DND-41 (cell line): ENCODE results near the gene SAFB2.

Experiments
- ATAC-seq: fragments of 200-7000 bp; cut with Tn5 transposase; 3 replicates; pipeline ENCODE4 v1.9.1; 2021; ENCODE audit warnings: low read depth; ENCODE audit not compliant: insufficient read depth
- DNase-seq: peaks from one replicate; pipeline ENCODE4 v3.0.0-alpha.2; 2020
- H2AFZ ChIP-seq: 2 replicates; pipeline ENCODE4 v1.6.0; 2012; ENCODE audit warnings: low read depth, low read length
- H3K27ac ChIP-seq: 2 replicates; pipeline ENCODE4 v1.5.1; 2012; ENCODE audit warnings: low read length, inconsistent platforms
- H3K27me3 ChIP-seq: fragments of 200-600 bp; sonication (generic); 2 replicates; pipeline ENCODE4 v1.6.0; 2012; ENCODE audit warnings: low read length, mild to moderate bottlenecking, inconsistent platforms; ENCODE audit not compliant: insufficient read depth, poor library complexity
- H3K36me3 ChIP-seq: 2 replicates; pipeline ENCODE4 v1.5.1; 2012; ENCODE audit warnings: low read length, inconsistent platforms; ENCODE audit not compliant: insufficient read depth
- H3K4me1 ChIP-seq: 2 replicates; pipeline ENCODE4 v1.5.1; 2012; ENCODE audit warnings: mild to moderate bottlenecking, low read length; ENCODE audit not compliant: insufficient read depth
- H3K4me2 ChIP-seq: 2 replicates; pipeline ENCODE4 v1.6.0; 2012; ENCODE audit warnings: mild to moderate bottlenecking, moderate library complexity, low read length, inconsistent platforms; ENCODE audit not compliant: insufficient read depth
- H3K4me3 ChIP-seq, 2 experiments: fragments of 200-600 bp in 1 of 2; shearing (Covaris generic) in 1 of 2; 2 replicates each; pipeline ENCODE4 v1.5.1; 2012 to 2016; ENCODE audit warnings: inconsistent platforms in 2 of 2, low read length in 2 of 2, mild to moderate bottlenecking in 2 of 2, low read depth in 1 of 2, moderate library complexity in 1 of 2
- H3K79me2 ChIP-seq: 2 replicates; pipeline ENCODE4 v1.6.0; 2012; ENCODE audit warnings: low read length, inconsistent platforms; ENCODE audit not compliant: insufficient read depth
- H3K9ac ChIP-seq: 2 replicates; pipeline ENCODE4 v1.6.0; 2012; ENCODE audit warnings: low read depth, mild to moderate bottlenecking, inconsistent platforms, low read length, moderate library complexity
- H3K9me3 ChIP-seq: 2 replicates; pipeline ENCODE4 v1.5.1; 2012; ENCODE audit warnings: low read length, moderate library complexity, mild to moderate bottlenecking, inconsistent platforms; ENCODE audit not compliant: insufficient read depth, severe bottlenecking
- H4K20me1 ChIP-seq: 2 replicates; pipeline ENCODE4 v1.6.0; 2012; ENCODE audit warnings: low read length; ENCODE audit not compliant: insufficient read depth
- CTCF ChIP-seq: IDR thresholded peaks from 2 replicates; pipeline ENCODE4 v1.5.1; 2012; ENCODE audit warnings: borderline replicate concordance, low read length, moderate library complexity, mild to moderate bottlenecking; ENCODE audit not compliant: poor library complexity, severe bottlenecking; ENCODE audit errors: extremely low read depth
- EZH2 ChIP-seq: IDR thresholded peaks from 3 replicates; pipeline ENCODE4 v1.6.1; 2012; ENCODE audit warnings: borderline replicate concordance, low read depth, mild to moderate bottlenecking, moderate library complexity, low read length, inconsistent platforms; ENCODE audit not compliant: severe bottlenecking

SAFB2 gene

GRCh38 chr19:5578097-5578846, 44.3 kb downstream of the SAFB2 start:
- no peaks in the 10 kb centered on the region for H3K27me3 ChIP-seq
- H3K4me2 ChIP-seq: peak overlapping the region; percentile 55
- TF ChIP-seq CTCF: peak; percentile 97
- TF ChIP-seq EZH2: no peak
- no peaks in the 10 kb centered on the region for H3K79me2 ChIP-seq
- DNase-seq (peak; percentile 79), ATAC-seq (peak; percentile 95)
- H2AFZ ChIP-seq: peak overlapping the region; percentile 38; the same call in 1 of the 2 replicates
- H3K27ac ChIP-seq: no peak overlapping the region
- H4K20me1 ChIP-seq: peaks cover 6% of the 10 kb centered on the region; the same call in 1 of the 2 replicates
- peaks cover 8% of the 10 kb centered on the region for H3K4me1 ChIP-seq
- H3K4me3 ChIP-seq: no peak overlapping the region
- H3K36me3 ChIP-seq: peaks cover 13% of the 10 kb centered on the region
- no peaks in the 10 kb centered on the region for H3K9me3 ChIP-seq
- peak overlapping the region; percentile 16; the same call in 1 of the 2 replicates for H3K9ac ChIP-seq

- Histone ChIP-seq H3K36me3 (no peaks in the 10 kb centered on the region), H3K4me1 (peaks cover 8% of the 10 kb centered on the region), H3K27me3 (no peaks in the 10 kb centered on the region), H3K9me3 (no peaks in the 10 kb centered on the region), H3K4me2 (no peak overlapping the region), H4K20me1 (peaks cover 6% of the 10 kb centered on the region; the same call in 1 of the 2 replicates), H3K4me3 (no peak overlapping the region), H3K79me2 (no peaks in the 10 kb centered on the region), H3K27ac (no peak overlapping the region), H2AFZ (no peak overlapping the region), H3K9ac (no peak overlapping the region)
- ATAC-seq (no peak), DNase-seq (no peak)
- TF ChIP-seq EZH2 (no peak), CTCF (no peak)
These were observed 47.0 kb downstream of the SAFB2 start for GRCh38 chr19:5575590-5575989.

- H3K27me3 ChIP-seq: no peaks in the 10 kb centered on the region
- H3K4me3 ChIP-seq: no peak overlapping the region
- no peak for ATAC-seq
- no peak for DNase-seq
- no peaks in the 10 kb centered on the region for H3K79me2 ChIP-seq
- no peaks in the 10 kb centered on the region for H3K9me3 ChIP-seq
- no peaks in the 10 kb centered on the region for H3K4me1 ChIP-seq
- peaks cover 2% of the 10 kb centered on the region; the same call in 1 of the 2 replicates for H4K20me1 ChIP-seq
- no peak overlapping the region for H3K27ac ChIP-seq
- H3K4me2 ChIP-seq: no peak overlapping the region
- H2AFZ ChIP-seq: no peak overlapping the region
- no peaks in the 10 kb centered on the region for H3K36me3 ChIP-seq
- no peak overlapping the region for H3K9ac ChIP-seq
- no peak for TF ChIP-seq EZH2
- TF ChIP-seq CTCF: no peak
These were observed 49.9 kb downstream of the SAFB2 start for GRCh38 chr19:5572556-5573286.
